AG10803 (cell line): ENCODE measurements around the gene CLDN7.

Experiments used
- DNase-seq: peaks from one replicate; pipeline ENCODE4 v3.0.0; 2010; ENCODE audit warnings: low read depth
- H3K4me3 ChIP-seq: 2 replicates; pipeline ENCODE4 v1.5.1; 2011; ENCODE audit warnings: mild to moderate bottlenecking, low read length, control low read depth
- TF ChIP-seq, protein P1 (sequence below): conservative IDR thresholded peaks from 2 replicates; pipeline ENCODE4 v1.5.1; 2011; ENCODE audit warnings: mild to moderate bottlenecking, low read length, control low read depth, inconsistent platforms

CLDN7 gene

DNA sequence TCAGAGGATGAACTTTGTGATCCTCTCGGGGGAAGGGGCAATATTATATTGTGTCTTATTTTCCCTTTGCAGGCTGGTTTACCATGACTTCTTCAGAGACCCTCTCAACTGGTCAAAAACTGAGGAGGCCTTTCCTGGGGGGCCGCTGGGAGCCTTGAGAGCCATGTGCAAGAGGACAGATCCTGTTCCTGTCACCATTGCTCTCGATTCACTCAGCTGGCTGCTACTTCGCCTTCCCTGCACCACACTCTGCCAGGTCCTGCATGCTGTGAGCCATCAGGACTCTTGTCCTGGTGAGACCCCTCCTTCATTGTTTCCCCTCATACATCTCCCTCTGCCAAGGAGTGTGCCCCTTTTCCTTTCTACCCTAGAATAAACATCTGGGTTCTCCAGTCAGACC lies 7.8 kb downstream of the CLDN7 start:
- DNase-seq, result no peak
- no peak overlapping the region for H3K4me3 ChIP-seq
- TF ChIP-seq, protein P1, sequence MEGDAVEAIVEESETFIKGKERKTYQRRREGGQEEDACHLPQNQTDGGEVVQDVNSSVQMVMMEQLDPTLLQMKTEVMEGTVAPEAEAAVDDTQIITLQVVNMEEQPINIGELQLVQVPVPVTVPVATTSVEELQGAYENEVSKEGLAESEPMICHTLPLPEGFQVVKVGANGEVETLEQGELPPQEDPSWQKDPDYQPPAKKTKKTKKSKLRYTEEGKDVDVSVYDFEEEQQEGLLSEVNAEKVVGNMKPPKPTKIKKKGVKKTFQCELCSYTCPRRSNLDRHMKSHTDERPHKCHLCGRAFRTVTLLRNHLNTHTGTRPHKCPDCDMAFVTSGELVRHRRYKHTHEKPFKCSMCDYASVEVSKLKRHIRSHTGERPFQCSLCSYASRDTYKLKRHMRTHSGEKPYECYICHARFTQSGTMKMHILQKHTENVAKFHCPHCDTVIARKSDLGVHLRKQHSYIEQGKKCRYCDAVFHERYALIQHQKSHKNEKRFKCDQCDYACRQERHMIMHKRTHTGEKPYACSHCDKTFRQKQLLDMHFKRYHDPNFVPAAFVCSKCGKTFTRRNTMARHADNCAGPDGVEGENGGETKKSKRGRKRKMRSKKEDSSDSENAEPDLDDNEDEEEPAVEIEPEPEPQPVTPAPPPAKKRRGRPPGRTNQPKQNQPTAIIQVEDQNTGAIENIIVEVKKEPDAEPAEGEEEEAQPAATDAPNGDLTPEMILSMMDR, result no peak

DNA sequence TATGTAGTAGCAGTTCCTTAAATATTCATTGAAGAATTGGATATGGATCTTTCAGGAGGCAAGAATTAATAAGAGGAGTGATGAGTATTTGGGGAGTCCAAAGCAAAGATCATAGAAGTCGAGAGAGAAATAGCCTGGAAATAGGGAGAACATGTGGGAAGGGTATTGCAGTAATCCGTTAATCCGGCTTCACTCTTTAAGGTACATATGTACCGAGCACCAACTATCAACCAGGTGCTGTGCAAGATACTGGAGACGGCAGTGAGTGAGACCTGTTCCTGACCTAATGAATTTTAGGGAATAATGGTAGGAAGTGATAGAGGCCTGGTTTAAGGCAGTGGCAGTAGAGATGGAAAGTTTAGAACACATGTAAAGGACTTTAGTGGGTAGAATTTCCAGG lies 9.2 kb downstream of the CLDN7 start:
- DNase-seq, result no peak
- TF ChIP-seq, protein P1, result no peak
- H3K4me3 ChIP-seq, result peak overlapping the region; percentile 89

DNA sequence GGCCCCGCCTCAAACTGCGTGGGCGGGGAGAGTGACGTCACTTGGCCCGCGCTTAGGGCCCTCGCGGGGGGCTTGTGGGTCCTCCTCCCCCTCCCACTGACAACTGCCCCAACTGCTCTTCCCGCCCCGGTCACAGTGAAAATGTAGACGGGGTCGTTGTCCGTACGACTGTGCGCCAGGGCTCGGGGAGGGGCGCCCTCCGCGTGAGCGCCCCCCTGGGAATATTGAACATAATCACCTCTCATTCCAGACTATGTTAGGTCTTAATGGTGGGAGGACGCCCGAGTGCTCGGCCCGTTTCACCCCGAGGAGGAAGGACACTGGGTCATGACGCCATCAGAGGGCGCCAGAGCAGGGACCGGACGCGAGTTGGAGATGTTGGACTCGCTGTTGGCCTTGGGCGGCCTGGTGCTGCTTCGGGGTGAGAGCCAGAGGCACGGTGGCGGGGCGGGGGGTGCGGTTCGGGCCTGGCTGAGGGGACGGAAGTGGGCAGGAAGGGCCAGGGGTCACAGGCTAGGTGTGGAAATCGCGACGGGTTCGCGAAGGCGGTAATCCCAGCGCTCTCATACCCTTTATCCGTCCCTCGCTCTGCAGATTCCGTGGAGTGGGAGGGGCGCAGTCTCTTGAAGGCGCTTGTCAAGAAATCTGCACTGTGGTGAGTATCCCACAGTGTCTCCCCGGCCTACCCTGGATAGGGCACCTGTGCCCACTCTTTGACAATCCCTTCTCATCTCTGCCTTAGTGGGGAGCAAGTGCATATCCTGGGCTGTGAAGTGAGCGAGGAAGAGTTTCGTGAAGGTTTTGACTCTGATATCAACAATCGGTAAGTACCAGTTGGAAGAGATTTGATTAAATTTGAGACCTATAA lies 9.9 kb downstream of the CLDN7 start, which contains the start of gene ELP5:
Gene ELP5 (plus strand): TSS at position 40 of the 868 bp plus-strand sequence. CDS start 336 bp downstream, at position 376.
- TF ChIP-seq, protein P1, result peak; percentile 15
- peak; percentile 94 for DNase-seq
- H3K4me3 ChIP-seq, result peak within 1 kb of the TSS; percentile 89

DNA sequence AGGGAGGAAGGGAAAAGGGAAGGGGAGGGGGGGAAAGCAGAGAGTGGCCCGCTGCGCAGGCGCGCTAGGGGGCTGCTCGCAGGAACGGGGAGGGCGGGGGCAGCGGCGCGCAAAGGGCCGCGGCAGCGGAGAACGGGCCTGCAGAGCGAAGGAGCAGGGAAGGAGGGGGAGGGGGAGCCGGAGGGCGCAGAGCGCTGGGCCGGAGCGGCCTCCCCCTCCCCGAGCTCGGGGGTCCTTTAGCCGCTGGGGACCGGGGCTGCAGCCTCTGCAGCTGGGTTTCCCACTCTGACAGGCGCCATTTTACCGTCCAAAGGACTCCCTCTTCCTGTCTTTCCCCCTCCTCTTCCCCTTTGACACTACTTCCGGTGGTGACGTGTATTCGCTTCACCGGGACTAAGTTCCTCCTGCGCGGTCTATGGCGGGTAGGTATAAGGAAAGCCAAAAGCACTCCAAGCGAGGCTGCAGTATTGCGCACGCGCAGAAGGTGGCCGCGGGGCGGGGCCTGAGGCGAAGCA lies 10.6 kb downstream of the CLDN7 start, which contains the start of gene CTDNEP1:
Gene CTDNEP1 (minus strand): TSS at position 74 of the 515 bp plus-strand sequence. CDS start 438 bp downstream, outside the sequence.
- TF ChIP-seq, protein P1, result no peak
- peak within 1 kb of the TSS; percentile 89 for H3K4me3 ChIP-seq
- peak; percentile 100 for DNase-seq

DNA sequence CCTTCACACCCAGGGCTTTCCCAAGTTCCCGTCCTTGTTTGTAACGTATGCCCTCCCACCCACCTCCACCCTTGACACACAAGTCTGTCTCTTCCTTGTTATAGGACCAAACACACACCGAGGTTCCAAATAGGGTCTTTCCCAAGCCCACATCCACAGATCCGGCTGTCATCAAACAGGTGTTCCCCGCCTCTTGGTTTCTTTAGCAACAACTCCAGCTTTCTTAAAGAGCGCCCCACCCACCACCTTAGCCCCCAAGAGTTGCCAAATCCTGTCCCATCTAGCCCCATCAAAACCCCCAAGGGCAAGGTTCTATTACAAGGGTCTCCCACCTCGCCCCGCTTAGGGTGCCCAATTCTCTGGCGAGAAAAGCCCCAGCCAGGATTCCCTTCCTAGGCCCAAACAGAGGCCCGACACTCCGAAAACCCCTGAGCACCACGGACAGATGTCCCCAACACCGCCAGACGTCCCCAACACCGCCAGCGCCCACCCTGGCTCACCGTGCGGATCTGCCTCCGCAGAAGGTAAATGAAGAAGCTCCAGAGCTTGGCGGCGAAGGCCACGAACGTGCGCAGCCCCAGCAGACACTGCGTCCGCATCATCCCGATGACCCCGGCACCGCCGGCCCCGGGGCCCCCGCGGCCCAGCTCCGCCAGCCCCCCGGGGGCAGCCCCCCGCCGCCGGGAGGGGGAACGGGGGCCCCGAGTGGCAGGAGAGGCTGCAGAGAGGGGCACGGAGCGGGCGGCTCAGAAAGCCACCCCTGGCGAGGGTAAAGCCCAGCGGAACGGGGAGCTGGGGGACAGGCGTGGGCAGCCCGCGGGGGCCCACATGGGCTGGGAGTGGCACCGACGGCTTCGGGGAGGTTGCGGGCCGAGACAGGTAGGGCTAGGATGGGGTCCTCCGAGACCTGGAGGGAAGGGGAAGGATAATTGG lies 11.3 kb downstream of the CLDN7 start:
- no peak for DNase-seq
- H3K4me3 ChIP-seq, result peak overlapping the region; percentile 77
- TF ChIP-seq, protein P1, result no peak

DNA sequence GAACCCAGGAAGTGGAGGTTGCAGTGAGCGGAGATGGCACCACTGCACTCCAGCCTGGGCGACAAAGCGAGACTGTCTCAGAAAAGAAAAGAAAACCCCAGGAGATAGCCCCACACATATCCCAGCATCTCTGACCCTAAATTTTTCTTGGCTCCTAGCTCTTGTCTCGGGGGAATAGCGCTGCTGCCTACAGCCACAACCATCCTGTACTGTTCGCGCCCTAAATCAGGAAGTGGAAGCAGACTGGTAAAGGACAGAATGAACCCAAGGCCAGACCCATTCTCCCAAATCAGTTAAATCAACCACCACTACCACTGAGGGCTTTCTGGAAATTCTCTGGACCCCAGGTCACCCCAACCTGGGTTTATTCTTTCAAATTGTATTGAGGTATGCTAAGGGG lies 12.4 kb downstream of the CLDN7 start:
- no peak for DNase-seq
- H3K4me3 ChIP-seq, result peak overlapping the region; percentile 77
- TF ChIP-seq, protein P1, result no peak
